HG03460 (cell line): ENCODE results near the gene MGAT5.

Experiments used
- ATAC-seq: cut with Tn5 transposase; IDR thresholded peaks from one replicate; pipeline ENCODE4 v1.9.1; 2021; ENCODE audit not compliant: unreplicated experiment

MGAT5 gene

GRCh38 chr2:134443814-134444480 is 190.1 kb downstream of the MGAT5 start:
- ATAC-seq: no peak

DNA sequence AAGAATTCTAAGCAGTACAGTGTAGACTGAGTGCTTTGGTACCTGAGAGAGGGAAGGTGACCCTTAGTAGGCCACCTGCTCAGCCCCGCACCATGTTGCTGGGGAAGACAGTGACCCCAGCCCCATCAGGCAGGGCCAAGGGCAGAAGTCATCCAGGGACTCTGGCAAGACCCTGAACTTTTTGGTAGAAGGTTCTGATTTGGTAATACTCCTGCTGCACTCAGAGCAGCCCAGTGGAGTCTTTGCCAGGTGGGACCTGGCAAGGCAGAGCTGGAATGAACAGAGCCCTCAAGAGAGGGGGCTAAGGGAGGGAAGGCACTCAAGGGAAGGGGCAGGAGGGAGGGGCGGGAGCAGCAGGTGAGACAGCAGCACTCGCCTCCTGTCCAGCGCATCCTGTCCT is 191.2 kb downstream of the MGAT5 start:
- no peak for ATAC-seq

DNA sequence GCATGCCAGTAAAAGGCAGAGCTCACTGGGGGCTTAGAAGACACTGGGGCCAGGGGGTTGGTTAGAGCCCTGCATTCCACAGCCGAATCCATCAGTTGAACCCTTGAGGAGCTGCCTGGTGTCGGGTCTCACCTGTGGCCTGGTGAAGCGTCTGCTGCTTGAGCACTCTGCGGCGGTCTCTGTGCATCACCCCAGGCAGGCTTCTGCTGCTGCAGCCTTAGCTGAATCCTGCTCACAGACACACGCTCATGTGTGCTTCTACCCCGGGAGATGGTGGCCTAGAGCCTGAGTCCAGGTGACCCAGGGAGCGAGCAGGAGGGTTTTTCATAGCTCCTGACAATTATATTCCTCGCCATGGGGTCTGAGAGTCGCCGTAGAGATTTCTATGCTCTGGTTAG is 192.1 kb downstream of the MGAT5 start:
- ATAC-seq: no peak

GRCh38 chr2:134446383-134447017 is 192.6 kb downstream of the MGAT5 start:
- no peak for ATAC-seq

- no peak for ATAC-seq
Measured at GRCh38 chr2:134447669-134448068, 193.8 kb downstream of the MGAT5 start.

DNA sequence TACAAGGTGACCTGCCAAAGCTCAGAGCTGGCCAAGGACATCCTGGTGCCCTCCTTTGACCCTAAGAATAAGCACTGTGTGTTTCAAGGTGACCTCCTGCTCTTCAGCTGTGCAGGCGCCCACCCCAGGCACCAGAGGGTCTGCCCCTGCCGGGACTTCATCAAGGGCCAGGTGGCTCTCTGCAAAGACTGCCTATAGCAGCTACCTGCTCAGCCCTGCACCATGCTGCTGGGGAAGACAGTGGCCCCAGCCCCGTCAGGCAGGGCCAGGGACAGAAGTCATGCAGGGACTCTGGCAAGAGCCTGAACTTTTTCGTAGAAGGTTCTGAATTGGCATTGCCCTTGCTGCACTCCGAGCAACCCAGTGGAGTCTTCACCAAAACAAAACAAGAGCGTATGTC is 194.8 kb downstream of the MGAT5 start:
- no peak for ATAC-seq

GRCh38 chr2:134449157-134449556 is 195.3 kb downstream of the MGAT5 start:
- no peak for ATAC-seq

DNA sequence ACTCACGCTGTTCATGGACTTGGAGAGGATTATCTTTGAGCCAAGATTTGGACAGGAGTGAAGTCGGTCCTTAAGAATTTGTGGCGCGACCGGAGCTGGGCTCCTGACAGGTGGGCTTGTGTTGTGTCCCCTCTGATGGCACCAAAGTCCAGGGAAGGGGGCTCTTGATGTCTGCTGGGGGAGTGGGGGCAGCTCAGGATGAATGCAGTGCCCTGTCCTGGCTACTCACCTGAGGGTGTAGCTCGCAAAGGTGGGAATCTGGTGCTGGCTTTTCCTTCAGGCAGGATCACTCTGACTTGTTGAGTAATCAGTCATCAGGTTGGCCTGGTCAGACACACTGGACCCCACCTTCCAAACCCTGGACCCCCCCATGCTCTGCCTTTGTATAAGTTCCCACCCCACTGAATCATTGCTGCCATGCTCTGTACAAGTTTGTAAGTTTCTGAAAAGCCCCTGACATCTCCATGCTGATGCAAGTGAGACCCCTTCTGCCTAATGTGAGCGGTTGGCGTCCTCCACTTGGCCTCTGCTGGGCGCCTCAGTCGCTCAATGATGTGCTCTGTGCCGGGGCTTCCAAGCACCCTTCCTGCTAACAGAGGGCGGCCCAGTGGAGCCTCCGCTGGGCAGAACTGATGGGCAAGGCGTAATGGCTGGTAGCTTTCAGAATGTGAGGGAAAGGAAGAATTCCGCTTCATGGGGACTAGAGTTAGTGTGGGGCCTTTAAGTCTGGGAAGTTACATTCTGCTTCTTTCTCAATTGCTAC is 196.1 kb downstream of the MGAT5 start:
- ATAC-seq: no peak

- no peak for ATAC-seq
Measured at GRCh38 chr2:134451347-134451630, 197.4 kb downstream of the MGAT5 start.

GRCh38 chr2:134452042-134452733 is 198.3 kb downstream of the MGAT5 start:
- no peak for ATAC-seq

- ATAC-seq: no peak
Measured at GRCh38 chr2:134453476-134453875, 199.6 kb downstream of the MGAT5 start.

DNA sequence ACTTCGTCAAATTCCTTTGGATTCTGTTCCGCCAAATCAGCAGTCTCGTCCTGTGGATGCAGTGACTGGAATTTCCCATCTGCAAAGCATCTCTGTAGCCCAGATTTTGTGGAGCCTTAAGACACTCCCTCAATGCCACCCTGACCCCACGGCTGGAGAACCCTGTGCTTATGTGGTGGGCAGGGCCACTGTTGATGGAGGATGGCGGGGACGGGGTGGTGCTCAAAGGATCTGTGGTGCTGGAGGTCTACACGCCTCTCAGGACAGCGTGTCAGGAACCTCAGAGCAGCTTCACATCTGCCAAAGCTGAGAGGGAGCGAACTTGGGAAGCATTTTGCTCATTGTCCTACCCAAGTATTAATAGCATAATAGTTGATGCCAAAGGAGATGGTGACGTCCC is 200.1 kb downstream of the MGAT5 start:
- ATAC-seq: no peak

DNA sequence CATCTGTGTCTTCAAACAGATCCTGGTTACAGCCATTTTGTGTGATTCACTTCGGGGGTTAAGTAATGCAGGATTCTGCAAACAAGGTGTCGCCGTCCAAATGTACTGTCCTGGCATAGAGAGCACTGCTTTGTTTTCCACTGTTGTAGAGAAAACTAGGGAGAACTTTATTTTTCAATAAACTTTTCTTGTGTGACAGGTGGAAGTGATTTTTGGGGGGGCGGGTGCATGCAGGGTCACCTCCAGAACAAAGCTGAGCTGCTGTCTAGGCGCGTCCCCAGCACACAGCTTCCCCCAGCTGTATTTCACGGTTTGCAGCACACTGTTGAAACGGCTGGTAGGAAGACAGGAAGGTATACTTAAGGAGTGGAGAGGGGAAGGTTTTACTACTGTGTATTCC is 200.6 kb downstream of the MGAT5 start:
- ATAC-seq: no peak

- ATAC-seq: no peak
Measured at GRCh38 chr2:134454931-134455330, 201.1 kb downstream of the MGAT5 start.

DNA sequence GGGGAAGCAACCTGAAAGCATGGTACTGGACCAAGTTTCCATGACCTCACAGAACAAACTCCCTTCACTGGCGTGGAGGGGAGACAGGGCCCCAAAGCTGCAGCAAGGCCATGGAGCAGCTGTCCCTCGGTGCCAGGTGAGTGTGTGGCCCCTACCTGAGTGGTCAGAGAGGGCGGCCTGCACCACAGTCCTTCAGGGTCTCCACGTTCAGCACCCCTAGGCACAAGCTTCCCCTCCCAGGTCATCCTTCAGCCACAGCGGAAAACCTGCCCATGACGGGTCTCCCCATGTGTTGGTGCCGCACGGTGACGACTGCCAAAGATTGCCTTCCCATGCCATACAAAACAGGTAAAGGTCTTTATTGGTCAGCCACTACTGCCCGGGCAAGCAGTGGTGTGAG is 201.6 kb downstream of the MGAT5 start:
- no peak for ATAC-seq

- no peak for ATAC-seq
Measured at GRCh38 chr2:134457353-134457752, 203.5 kb downstream of the MGAT5 start.

DNA sequence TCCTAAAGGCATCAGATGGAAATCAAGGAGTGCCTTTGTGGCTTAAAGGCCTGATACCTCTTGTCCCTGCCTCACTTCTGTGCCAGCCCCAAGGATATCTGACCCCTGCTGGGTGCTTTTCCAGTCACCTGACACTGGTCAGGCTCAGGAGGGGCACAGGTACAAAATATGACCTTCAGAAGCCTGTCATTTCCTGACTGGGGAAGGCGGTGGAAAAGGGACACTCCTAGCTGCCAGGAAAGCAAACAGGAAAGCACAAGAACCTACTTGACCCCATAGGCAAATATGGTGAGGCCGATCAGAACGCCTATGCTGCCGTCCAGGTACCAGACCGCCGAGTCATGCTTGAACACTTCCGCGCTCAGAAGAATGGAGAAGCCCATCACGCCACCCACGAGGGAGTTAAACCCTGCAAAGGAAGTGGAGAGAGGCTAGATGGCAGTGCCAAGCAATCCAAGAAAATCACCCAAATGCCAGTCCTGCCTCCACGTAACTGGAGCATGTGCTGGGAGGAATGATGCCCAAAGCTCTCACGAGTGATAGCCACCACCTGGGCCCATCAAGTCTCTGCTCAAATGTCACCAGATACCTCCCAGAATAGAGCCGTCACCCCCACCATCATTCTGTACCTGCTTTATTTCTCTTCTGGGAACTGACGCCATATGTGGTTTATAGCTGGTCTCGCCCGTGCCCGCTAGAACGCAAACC is 204.0 kb downstream of the MGAT5 start:
- ATAC-seq: no peak

- no peak for ATAC-seq
Measured at GRCh38 chr2:134458473-134458853, 204.6 kb downstream of the MGAT5 start.

- no peak for ATAC-seq
Measured at GRCh38 chr2:134458950-134459349, 205.1 kb downstream of the MGAT5 start.

DNA sequence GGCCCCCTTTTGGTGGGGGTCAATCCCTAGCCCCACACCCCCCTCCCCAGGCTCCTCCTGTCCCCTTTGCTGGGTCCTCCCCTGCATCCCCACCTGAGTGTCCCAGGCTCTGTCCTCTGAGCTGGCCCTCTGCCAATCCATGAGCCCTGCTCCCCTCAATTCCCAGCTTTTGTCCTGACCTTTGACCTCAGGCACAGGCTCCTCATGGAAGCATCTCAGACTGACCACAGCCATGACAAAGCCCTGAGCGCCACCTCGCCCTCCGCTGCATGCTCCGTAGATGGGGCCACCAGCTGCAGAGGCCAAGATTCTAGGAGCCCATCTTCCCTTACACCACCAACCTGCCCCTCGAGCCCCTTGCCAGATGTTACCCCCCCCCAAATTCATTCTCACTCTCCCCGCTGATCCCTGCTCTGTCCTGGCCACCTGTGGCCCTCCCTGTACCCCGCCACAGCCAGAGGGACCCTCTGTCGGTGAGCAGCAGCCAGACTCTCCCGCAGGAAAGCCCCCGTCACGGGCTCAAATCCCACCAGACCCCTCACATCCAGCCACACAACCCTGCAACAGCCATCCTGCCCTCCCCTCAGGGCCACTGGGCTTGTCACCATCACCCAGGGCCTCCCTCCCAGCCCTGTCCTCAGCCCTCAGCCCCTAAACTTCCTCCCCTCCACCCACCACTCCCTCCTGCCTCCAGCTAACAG is 206.0 kb downstream of the MGAT5 start:
- no peak for ATAC-seq

- ATAC-seq: no peak
Measured at GRCh38 chr2:134460583-134460998, 206.7 kb downstream of the MGAT5 start.
